Activated CD8-positive, alpha-beta memory T cell treated with anti-CD3 and anti-CD28 coated beads for 1 hour (primary cell): ENCODE results near the gene TMEM207.
"Not testable (repeated sequence)": the region's sequence is repeated elsewhere in the genome, so short reads cannot be mapped to it uniquely, and the experiment has no call there.

ENCODE experiments used
- DNase-seq, 2 donors: peaks; one replicate each; pipeline ENCODE4 v3.0.0-alpha.2; 2020; ENCODE audit warnings: low read depth in 1 of 2; ENCODE audit errors: extremely low read depth in 1 of 2

TMEM207 gene

GRCh38 chr3:190449801-190450200, at the start of gene TMEM207:
TSS of gene TMEM207 (minus strand) at chr3:190449901. CDS start at chr3:190449809, 92 bp downstream.
- DNase-seq, result no peak

GRCh38 chr3:190499122-190499521, 49.4 kb upstream of the TMEM207 start:
- DNase-seq, result no peak

GRCh38 chr3:190498293-190498692, 48.6 kb upstream of the TMEM207 start:
- DNase-seq, result no peak

GRCh38 chr3:190497811-190498210, 48.1 kb upstream of the TMEM207 start:
- no peak for DNase-seq

- DNase-seq, result no peak
Observed at GRCh38 chr3:190496859-190497258, 47.2 kb upstream of the TMEM207 start.

GRCh38 chr3:190495796-190496195, 46.1 kb upstream of the TMEM207 start:
- DNase-seq, result no peak

- DNase-seq, result no peak
Observed at GRCh38 chr3:190495354-190495753, 45.7 kb upstream of the TMEM207 start.

- DNase-seq, result no peak
Observed at GRCh38 chr3:190494907-190495306, 45.2 kb upstream of the TMEM207 start.

- no peak for DNase-seq
Observed at GRCh38 chr3:190492966-190493365, 43.3 kb upstream of the TMEM207 start.

GRCh38 chr3:190492129-190492528, 42.4 kb upstream of the TMEM207 start:
- DNase-seq, result no peak

- DNase-seq, result no peak
Observed at GRCh38 chr3:190491533-190492054, 41.9 kb upstream of the TMEM207 start.

- no peak for DNase-seq
Observed at GRCh38 chr3:190486908-190487607, 37.4 kb upstream of the TMEM207 start.

GRCh38 chr3:190486533-190486864, 36.8 kb upstream of the TMEM207 start:
- no peak for DNase-seq

- no peak for DNase-seq
Observed at GRCh38 chr3:190485830-190486532, 36.3 kb upstream of the TMEM207 start.

GRCh38 chr3:190481779-190482178, 32.1 kb upstream of the TMEM207 start:
- DNase-seq, result no peak

GRCh38 chr3:190473261-190473660, 23.6 kb upstream of the TMEM207 start:
- not testable (repeated sequence) for DNase-seq

GRCh38 chr3:190467922-190468321, 18.2 kb upstream of the TMEM207 start:
- DNase-seq, result no peak

GRCh38 chr3:190458040-190458439, 8.3 kb upstream of the TMEM207 start:
- no peak for DNase-seq

GRCh38 chr3:190456770-190457169, 7.1 kb upstream of the TMEM207 start:
- no peak for DNase-seq

GRCh38 chr3:190455828-190456227, 6.1 kb upstream of the TMEM207 start:
- no peak for DNase-seq

- DNase-seq, result no peak
Observed at GRCh38 chr3:190448256-190448655, 1.4 kb downstream of the TMEM207 start.

GRCh38 chr3:190446573-190447279, 3.0 kb downstream of the TMEM207 start:
- no peak for DNase-seq
